Measurements from ENCODE around the gene ZBTB40.

ZBTB40 gene

GRCh38 chr1:22555371-22555656, 103.7 kb downstream of the ZBTB40 start:
- no peak for TF ChIP-seq CTCF (IDR thresholded peaks at IDR 0.05; ENCODE audit: low read length, missing control alignments)
- no peak overlapping the region for H3K4me3 ChIP-seq (replicated peaks; ENCODE audit: low read depth, low read length)
- DNase-seq (ENCODE audit: low read depth), result no peak

GRCh38 chr1:22556391-22557104, 104.9 kb downstream of the ZBTB40 start:
- no peak for DNase-seq (ENCODE audit: low read depth)
- no peak overlapping the region for H3K4me3 ChIP-seq (replicated peaks; ENCODE audit: low read depth, low read length)
- TF ChIP-seq CTCF (IDR thresholded peaks at IDR 0.05; ENCODE audit: low read length, missing control alignments), result no peak

- no peak for TF ChIP-seq CTCF (IDR thresholded peaks at IDR 0.05; ENCODE audit: low read length, missing control alignments)
- no peak overlapping the region for H3K4me3 ChIP-seq (replicated peaks; ENCODE audit: low read depth, low read length)
- peak; percentile 5 for DNase-seq (ENCODE audit: low read depth)
Observed at GRCh38 chr1:22557341-22557950, 105.8 kb downstream of the ZBTB40 start.

GRCh38 chr1:22562584-22563583, 111.2 kb downstream of the ZBTB40 start, which contains the start of gene EPHA8:
Gene EPHA8, plus strand, starts transcription at chr1:22563489. Its CDS starts 147 bp downstream, at chr1:22563636.
- TF ChIP-seq CTCF (IDR thresholded peaks at IDR 0.05; ENCODE audit: low read length, missing control alignments), result no peak
- no peak for DNase-seq (ENCODE audit: low read depth)
- H3K4me3 ChIP-seq (replicated peaks; ENCODE audit: low read depth, low read length), result no peak within 1 kb of the TSS

DNA sequence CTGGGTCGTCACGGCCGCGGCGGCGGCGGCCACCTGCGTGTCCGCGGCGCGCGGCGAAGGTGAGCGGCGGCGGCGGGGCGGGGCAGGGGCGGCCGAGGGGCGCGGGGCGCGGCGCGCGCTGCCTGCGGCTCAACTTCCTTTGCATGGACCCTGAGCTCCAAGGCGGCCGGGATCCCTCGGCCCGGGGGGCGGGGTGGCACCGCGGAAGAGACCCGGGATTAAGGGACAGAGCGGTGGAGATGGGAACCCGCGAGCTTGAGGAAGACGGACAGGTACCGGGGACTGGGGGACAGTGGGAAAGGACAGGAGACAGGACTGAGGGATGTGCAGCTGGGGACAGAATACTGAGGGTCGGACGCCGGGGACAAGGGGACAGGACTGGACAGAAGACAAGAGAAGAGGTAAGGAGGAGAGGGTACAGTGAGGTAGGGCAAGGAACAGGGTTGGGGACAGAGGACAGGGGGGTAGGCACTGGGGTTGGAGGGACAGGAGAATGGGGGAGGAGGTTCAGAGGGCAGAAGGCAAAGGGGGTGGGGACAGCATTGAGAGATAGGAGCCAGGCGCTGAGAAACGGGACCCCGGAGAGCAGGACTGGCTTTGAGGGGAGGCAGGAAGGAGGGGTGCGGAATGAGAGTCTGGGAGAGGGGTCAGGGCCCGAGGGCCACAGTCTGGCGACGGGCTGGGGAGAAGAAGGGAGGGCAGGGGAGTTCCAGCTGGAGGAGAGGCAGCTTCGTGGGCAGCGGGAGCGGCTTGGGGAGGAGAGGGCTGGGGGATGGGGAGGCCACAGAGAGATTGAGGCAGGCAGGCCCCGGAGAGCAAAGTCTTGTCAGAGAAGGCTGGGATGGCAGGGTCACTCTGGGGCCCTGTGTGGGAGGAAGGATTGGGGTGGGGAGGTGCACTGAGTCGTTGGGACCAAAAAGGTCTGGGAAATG, 112.3 kb downstream of the ZBTB40 start:
- DNase-seq (ENCODE audit: low read depth), result no peak
- no peak for TF ChIP-seq CTCF (IDR thresholded peaks at IDR 0.05; ENCODE audit: low read length, missing control alignments)
- no peak overlapping the region for H3K4me3 ChIP-seq (replicated peaks; ENCODE audit: low read depth, low read length)

- no peak for DNase-seq (ENCODE audit: low read depth)
- no peak overlapping the region for H3K4me3 ChIP-seq (replicated peaks; ENCODE audit: low read depth, low read length)
- no peak for TF ChIP-seq CTCF (IDR thresholded peaks at IDR 0.05; ENCODE audit: low read length, missing control alignments)
Observed at GRCh38 chr1:22566161-22566560, 114.5 kb downstream of the ZBTB40 start.

All from fibroblast of pulmonary artery (primary cell).